ENCODE results near the gene OR2B2.

The OR2B2 gene

DNA sequence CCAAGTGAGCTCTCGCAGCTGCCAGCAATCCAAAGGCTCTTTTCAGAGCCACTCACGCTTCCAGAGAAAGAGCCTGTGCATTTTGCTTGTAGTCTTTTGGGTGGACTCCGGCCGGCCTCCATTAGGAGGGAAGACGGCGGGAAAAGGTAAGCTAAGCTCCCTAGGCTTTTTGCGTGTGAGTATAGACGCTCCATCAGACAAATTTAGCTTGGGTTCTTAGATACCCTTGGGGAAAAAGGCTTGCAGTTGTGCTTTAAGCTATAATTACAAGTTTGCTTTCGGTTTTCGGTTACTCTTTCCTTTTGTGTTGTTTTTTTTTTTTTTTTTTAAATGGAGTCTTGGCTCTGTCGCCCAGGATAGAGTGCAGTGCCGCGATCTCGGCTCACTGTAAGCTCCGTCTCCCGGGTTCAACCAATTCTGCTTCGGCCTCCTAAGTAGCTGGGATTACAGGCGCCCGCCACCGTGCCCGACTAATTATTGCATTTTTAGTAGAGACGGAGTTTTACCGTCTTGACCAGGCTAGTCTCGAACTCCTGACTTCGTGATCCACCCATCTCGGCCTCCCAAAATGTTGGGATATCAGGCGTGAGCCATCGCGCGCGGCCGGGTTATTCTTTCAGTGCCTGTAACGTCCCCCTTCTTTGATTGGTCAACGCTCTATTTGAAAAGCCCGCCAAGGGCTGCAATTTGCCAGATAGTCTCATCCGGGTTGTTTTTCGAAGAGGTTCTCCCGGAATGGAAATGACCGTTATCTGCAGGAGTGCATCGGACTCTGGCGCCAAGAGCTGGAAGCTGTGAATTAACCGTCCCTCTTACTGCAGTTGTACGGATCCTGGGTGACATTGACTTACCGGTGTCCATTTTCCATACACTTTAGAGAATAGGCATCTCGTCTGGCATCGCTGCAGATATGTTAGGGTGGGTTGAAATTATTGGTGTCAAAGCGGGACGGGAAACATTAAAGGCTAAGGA is 18.1 kb downstream of the OR2B2 start:
- no peak for TF ChIP-seq EZH2phosphoT487 (IDR thresholded peaks at IDR 0.05; ENCODE audit: low read length)
- no peak for TF ChIP-seq EZH2 (optimal IDR thresholded peaks at IDR 0.05; ENCODE audit: low read depth, low read length)
- TF ChIP-seq, protein P1, sequence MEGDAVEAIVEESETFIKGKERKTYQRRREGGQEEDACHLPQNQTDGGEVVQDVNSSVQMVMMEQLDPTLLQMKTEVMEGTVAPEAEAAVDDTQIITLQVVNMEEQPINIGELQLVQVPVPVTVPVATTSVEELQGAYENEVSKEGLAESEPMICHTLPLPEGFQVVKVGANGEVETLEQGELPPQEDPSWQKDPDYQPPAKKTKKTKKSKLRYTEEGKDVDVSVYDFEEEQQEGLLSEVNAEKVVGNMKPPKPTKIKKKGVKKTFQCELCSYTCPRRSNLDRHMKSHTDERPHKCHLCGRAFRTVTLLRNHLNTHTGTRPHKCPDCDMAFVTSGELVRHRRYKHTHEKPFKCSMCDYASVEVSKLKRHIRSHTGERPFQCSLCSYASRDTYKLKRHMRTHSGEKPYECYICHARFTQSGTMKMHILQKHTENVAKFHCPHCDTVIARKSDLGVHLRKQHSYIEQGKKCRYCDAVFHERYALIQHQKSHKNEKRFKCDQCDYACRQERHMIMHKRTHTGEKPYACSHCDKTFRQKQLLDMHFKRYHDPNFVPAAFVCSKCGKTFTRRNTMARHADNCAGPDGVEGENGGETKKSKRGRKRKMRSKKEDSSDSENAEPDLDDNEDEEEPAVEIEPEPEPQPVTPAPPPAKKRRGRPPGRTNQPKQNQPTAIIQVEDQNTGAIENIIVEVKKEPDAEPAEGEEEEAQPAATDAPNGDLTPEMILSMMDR (IDR thresholded peaks at IDR 0.05; ENCODE audit: low read length) = no peak
- peak overlapping the region; percentile 98 for H3K27ac ChIP-seq (ENCODE audit: low read length)
- no peaks in the 10 kb centered on the region for H3K27me3 ChIP-seq (replicated peaks; ENCODE audit: insufficient read depth, low read length)
- H3K4me3 ChIP-seq (ENCODE audit: low read length) = peak overlapping the region; percentile 67
- H3F3A ChIP-seq (ENCODE audit: insufficient read depth, low read length) = peaks cover 56% of the 10 kb centered on the region
- H3K4me1 ChIP-seq (ENCODE audit: low read length) = peaks cover 8% of the 10 kb centered on the region
- no peaks in the 10 kb centered on the region for H3K79me2 ChIP-seq (ENCODE audit: low read length)
- H3K9me2 ChIP-seq (replicated peaks; ENCODE audit: insufficient read depth, low read length) = no peaks in the 10 kb centered on the region
- H3K9ac ChIP-seq (ENCODE audit: low read length) = peak overlapping the region; percentile 96
- H3K36me3 ChIP-seq (replicated peaks; ENCODE audit: insufficient read depth, low read length) = no peaks in the 10 kb centered on the region
- H3K4me2 ChIP-seq (ENCODE audit: low read depth, low read length) = peak overlapping the region; percentile 97
- no peaks in the 10 kb centered on the region for H3K9me3 ChIP-seq (replicated peaks; ENCODE audit: insufficient read depth, low read length)
- no peaks in the 10 kb centered on the region for H4K20me1 ChIP-seq (ENCODE audit: insufficient read depth, low read length)
- peak; percentile 91 for DNase-seq
- H2AFZ ChIP-seq (ENCODE audit: low read length) = peak overlapping the region; percentile 54

DNA sequence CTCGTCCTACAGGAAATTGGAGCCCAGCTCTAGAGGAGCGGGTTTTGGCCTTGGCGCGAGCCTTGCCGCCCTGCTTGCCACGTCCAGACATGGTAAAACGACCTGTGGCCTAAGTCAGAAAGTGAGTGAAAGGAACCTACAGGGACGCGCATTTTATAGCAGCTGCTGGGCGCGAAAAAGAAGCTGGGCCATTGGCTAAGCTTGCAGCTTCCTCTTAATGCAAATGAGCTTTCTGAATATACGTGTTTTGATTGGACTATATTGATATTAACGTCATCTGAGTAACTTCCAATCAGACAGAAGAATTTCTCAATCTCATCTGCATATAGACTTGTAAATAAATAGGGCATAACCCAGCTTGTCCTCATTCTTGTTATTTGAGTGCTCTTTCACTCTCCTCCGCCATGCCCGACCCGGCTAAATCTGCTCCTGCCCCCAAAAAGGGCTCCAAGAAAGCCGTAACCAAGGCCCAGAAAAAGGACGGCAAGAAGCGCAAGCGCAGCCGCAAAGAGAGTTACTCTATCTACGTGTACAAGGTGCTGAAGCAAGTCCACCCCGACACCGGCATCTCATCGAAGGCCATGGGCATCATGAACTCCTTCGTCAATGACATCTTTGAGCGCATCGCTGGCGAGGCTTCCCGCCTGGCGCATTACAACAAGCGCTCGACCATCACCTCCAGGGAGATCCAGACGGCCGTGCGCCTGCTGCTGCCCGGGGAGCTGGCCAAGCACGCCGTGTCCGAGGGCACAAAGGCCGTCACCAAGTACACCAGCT is 18.9 kb downstream of the OR2B2 start:
- TF ChIP-seq, protein P1 (IDR thresholded peaks at IDR 0.05; ENCODE audit: low read length) = no peak
- no peak for TF ChIP-seq EZH2 (optimal IDR thresholded peaks at IDR 0.05; ENCODE audit: low read depth, low read length)
- no peak for TF ChIP-seq EZH2phosphoT487 (IDR thresholded peaks at IDR 0.05; ENCODE audit: low read length)
- H3F3A ChIP-seq (ENCODE audit: insufficient read depth, low read length) = peaks cover 57% of the 10 kb centered on the region
- no peaks in the 10 kb centered on the region for H3K79me2 ChIP-seq (ENCODE audit: low read length)
- H3K9me2 ChIP-seq (replicated peaks; ENCODE audit: insufficient read depth, low read length) = no peaks in the 10 kb centered on the region
- peak overlapping the region; percentile 97 for H3K4me2 ChIP-seq (ENCODE audit: low read depth, low read length)
- H3K4me1 ChIP-seq (ENCODE audit: low read length) = peaks cover 13% of the 10 kb centered on the region
- no peaks in the 10 kb centered on the region for H3K27me3 ChIP-seq (replicated peaks; ENCODE audit: insufficient read depth, low read length)
- no peaks in the 10 kb centered on the region for H4K20me1 ChIP-seq (ENCODE audit: insufficient read depth, low read length)
- no peaks in the 10 kb centered on the region for H3K36me3 ChIP-seq (replicated peaks; ENCODE audit: insufficient read depth, low read length)
- H3K9me3 ChIP-seq (replicated peaks; ENCODE audit: insufficient read depth, low read length) = no peaks in the 10 kb centered on the region
- peak overlapping the region; percentile 96 for H3K9ac ChIP-seq (ENCODE audit: low read length)
- peak overlapping the region; percentile 98 for H3K27ac ChIP-seq (ENCODE audit: low read length)
- H2AFZ ChIP-seq (ENCODE audit: low read length) = no peak overlapping the region
- DNase-seq = peak; percentile 97
- peak overlapping the region; percentile 78 for H3K4me3 ChIP-seq (ENCODE audit: low read length)

DNA sequence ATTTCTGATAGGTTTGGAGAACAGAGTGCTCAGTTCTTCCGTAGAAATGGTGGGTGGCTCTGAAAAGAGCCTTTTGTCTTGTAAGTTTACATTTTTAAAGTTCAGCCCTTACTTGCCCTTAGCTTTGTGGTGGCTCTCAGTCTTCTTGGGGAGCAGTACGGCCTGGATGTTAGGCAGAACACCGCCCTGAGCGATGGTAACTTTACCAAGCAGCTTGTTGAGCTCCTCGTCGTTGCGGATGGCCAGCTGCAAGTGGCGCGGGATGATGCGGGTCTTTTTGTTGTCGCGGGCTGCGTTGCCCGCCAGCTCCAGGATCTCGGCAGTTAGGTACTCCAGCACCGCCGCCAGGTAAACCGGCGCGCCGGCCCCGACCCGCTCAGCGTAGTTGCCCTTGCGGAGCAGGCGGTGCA is 19.5 kb downstream of the OR2B2 start:
- no peaks in the 10 kb centered on the region for H3K79me2 ChIP-seq (ENCODE audit: low read length)
- DNase-seq = no peak
- peak overlapping the region; percentile 91 for H3K4me2 ChIP-seq (ENCODE audit: low read depth, low read length)
- H3K27me3 ChIP-seq (replicated peaks; ENCODE audit: insufficient read depth, low read length) = no peaks in the 10 kb centered on the region
- no peaks in the 10 kb centered on the region for H3K9me2 ChIP-seq (replicated peaks; ENCODE audit: insufficient read depth, low read length)
- H3K27ac ChIP-seq (ENCODE audit: low read length) = peak overlapping the region; percentile 98
- peak overlapping the region; percentile 78 for H3K4me3 ChIP-seq (ENCODE audit: low read length)
- H3F3A ChIP-seq (ENCODE audit: insufficient read depth, low read length) = peaks cover 57% of the 10 kb centered on the region
- H4K20me1 ChIP-seq (ENCODE audit: insufficient read depth, low read length) = no peaks in the 10 kb centered on the region
- H3K36me3 ChIP-seq (replicated peaks; ENCODE audit: insufficient read depth, low read length) = no peaks in the 10 kb centered on the region
- H3K9ac ChIP-seq (ENCODE audit: low read length) = peak overlapping the region; percentile 91
- H3K4me1 ChIP-seq (ENCODE audit: low read length) = peaks cover 13% of the 10 kb centered on the region
- no peaks in the 10 kb centered on the region for H3K9me3 ChIP-seq (replicated peaks; ENCODE audit: insufficient read depth, low read length)
- TF ChIP-seq, protein P1 (IDR thresholded peaks at IDR 0.05; ENCODE audit: low read length) = no peak
- TF ChIP-seq EZH2phosphoT487 (IDR thresholded peaks at IDR 0.05; ENCODE audit: low read length) = no peak
- TF ChIP-seq EZH2 (optimal IDR thresholded peaks at IDR 0.05; ENCODE audit: low read depth, low read length) = no peak
- H2AFZ ChIP-seq (ENCODE audit: low read length) = no peak overlapping the region

All from MM.1S (cell line).